GM23248 (cell line): ENCODE measurements around the gene RGPD5.
"Not testable (repeated sequence)": the region's sequence is repeated elsewhere in the genome, so short reads cannot be mapped to it uniquely, and the experiment has no call there.

ENCODE experiments used
- EZH2 ChIP-seq: fragments of 200-600 bp; sonication (generic); IDR thresholded peaks from 2 replicates; pipeline ENCODE4 v1.6.1; 2018; ENCODE audit warnings: antibody characterized with exemption, mild to moderate bottlenecking; ENCODE audit not compliant: insufficient read depth, poor library complexity, severe bottlenecking
- EZH2phosphoT487 ChIP-seq: fragments of 200-600 bp; sonication (generic); IDR thresholded peaks from 2 replicates; pipeline ENCODE4 v1.6.1; 2018; ENCODE audit warnings: antibody characterized with exemption, moderate library complexity, mild to moderate bottlenecking, low read depth; ENCODE audit not compliant: insufficient read depth

GRCh38 chr2:109757163-109757824 is 36.8 kb upstream of the RGPD5 start:
- TF ChIP-seq EZH2, EZH2phosphoT487: not testable (repeated sequence)
